Measurements from ENCODE around the gene KRT23. TPM values are rescaled to one million over a fixed set of nuclear protein-coding genes. Genes with fewer than 3 reads are reported as not detected.

Gene KRT23
- total and polyA plus RNA-seq, 2 of the 13 experiments (the other 11 are each of a cell fraction or from before 2014, with no cell fraction given): 24.7 to 51.1 TPM

- TF ChIP-seq SOX6 (IDR thresholded peaks at IDR 0.05) (no peak), SOX6 (CRISPR knock-in tag; IDR thresholded peaks at IDR 0.05) (peak; percentile 46), TEAD3 (CRISPR knock-in tag; optimal IDR thresholded peaks at IDR 0.05; ENCODE audit: borderline replicate concordance) (no peak), ZNF607 (CRISPR knock-in tag; IDR thresholded peaks at IDR 0.05; ENCODE audit: borderline replicate concordance) (no peak), DPF2 (CRISPR knock-in tag; IDR thresholded peaks at IDR 0.05; ENCODE audit: borderline replicate concordance, low read depth) (no peak), MTF1 (CRISPR knock-in tag; IDR thresholded peaks at IDR 0.05) (no peak), CEBPB (IDR thresholded peaks at IDR 0.05; ENCODE audit: borderline replicate concordance, low read depth, low read length) (no peak), ZNF333 (CRISPR knock-in tag; IDR thresholded peaks at IDR 0.05; ENCODE audit: borderline replicate concordance) (no peak), KLF9 (CRISPR knock-in tag; IDR thresholded peaks at IDR 0.05; ENCODE audit: low read depth) (no peak), ZSCAN20 (CRISPR knock-in tag; IDR thresholded peaks at IDR 0.05; ENCODE audit: borderline replicate concordance) (no peak), THAP11 (CRISPR knock-in tag; IDR thresholded peaks at IDR 0.05) (no peak), HOXA5 (CRISPR knock-in tag; IDR thresholded peaks at IDR 0.05) (no peak), FOXK1 (CRISPR knock-in tag; IDR thresholded peaks at IDR 0.05; ENCODE audit: borderline replicate concordance, low read depth) (no peak), GATA4 (IDR thresholded peaks at IDR 0.05; ENCODE audit: borderline replicate concordance, low read depth) (no peak), RELA (CRISPR knock-in tag; IDR thresholded peaks at IDR 0.05) (no peak), ZNF17 (CRISPR knock-in tag; IDR thresholded peaks at IDR 0.05) (no peak), ZNF543 (CRISPR knock-in tag; IDR thresholded peaks at IDR 0.05) (no peak), ARNT (IDR thresholded peaks at IDR 0.05) (no peak), NFE2L1 (CRISPR knock-in tag; IDR thresholded peaks at IDR 0.05; ENCODE audit: borderline replicate concordance) (no peak)
- TF ChIP-seq, protein P1, sequence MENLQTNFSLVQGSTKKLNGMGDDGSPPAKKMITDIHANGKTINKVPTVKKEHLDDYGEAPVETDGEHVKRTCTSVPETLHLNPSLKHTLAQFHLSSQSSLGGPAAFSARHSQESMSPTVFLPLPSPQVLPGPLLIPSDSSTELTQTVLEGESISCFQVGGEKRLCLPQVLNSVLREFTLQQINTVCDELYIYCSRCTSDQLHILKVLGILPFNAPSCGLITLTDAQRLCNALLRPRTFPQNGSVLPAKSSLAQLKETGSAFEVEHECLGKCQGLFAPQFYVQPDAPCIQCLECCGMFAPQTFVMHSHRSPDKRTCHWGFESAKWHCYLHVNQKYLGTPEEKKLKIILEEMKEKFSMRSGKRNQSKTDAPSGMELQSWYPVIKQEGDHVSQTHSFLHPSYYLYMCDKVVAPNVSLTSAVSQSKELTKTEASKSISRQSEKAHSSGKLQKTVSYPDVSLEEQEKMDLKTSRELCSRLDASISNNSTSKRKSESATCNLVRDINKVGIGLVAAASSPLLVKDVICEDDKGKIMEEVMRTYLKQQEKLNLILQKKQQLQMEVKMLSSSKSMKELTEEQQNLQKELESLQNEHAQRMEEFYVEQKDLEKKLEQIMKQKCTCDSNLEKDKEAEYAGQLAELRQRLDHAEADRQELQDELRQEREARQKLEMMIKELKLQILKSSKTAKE (CRISPR knock-in tag; IDR thresholded peaks at IDR 0.05; ENCODE audit: borderline replicate concordance): no peak
- TF ChIP-seq, protein P2, sequence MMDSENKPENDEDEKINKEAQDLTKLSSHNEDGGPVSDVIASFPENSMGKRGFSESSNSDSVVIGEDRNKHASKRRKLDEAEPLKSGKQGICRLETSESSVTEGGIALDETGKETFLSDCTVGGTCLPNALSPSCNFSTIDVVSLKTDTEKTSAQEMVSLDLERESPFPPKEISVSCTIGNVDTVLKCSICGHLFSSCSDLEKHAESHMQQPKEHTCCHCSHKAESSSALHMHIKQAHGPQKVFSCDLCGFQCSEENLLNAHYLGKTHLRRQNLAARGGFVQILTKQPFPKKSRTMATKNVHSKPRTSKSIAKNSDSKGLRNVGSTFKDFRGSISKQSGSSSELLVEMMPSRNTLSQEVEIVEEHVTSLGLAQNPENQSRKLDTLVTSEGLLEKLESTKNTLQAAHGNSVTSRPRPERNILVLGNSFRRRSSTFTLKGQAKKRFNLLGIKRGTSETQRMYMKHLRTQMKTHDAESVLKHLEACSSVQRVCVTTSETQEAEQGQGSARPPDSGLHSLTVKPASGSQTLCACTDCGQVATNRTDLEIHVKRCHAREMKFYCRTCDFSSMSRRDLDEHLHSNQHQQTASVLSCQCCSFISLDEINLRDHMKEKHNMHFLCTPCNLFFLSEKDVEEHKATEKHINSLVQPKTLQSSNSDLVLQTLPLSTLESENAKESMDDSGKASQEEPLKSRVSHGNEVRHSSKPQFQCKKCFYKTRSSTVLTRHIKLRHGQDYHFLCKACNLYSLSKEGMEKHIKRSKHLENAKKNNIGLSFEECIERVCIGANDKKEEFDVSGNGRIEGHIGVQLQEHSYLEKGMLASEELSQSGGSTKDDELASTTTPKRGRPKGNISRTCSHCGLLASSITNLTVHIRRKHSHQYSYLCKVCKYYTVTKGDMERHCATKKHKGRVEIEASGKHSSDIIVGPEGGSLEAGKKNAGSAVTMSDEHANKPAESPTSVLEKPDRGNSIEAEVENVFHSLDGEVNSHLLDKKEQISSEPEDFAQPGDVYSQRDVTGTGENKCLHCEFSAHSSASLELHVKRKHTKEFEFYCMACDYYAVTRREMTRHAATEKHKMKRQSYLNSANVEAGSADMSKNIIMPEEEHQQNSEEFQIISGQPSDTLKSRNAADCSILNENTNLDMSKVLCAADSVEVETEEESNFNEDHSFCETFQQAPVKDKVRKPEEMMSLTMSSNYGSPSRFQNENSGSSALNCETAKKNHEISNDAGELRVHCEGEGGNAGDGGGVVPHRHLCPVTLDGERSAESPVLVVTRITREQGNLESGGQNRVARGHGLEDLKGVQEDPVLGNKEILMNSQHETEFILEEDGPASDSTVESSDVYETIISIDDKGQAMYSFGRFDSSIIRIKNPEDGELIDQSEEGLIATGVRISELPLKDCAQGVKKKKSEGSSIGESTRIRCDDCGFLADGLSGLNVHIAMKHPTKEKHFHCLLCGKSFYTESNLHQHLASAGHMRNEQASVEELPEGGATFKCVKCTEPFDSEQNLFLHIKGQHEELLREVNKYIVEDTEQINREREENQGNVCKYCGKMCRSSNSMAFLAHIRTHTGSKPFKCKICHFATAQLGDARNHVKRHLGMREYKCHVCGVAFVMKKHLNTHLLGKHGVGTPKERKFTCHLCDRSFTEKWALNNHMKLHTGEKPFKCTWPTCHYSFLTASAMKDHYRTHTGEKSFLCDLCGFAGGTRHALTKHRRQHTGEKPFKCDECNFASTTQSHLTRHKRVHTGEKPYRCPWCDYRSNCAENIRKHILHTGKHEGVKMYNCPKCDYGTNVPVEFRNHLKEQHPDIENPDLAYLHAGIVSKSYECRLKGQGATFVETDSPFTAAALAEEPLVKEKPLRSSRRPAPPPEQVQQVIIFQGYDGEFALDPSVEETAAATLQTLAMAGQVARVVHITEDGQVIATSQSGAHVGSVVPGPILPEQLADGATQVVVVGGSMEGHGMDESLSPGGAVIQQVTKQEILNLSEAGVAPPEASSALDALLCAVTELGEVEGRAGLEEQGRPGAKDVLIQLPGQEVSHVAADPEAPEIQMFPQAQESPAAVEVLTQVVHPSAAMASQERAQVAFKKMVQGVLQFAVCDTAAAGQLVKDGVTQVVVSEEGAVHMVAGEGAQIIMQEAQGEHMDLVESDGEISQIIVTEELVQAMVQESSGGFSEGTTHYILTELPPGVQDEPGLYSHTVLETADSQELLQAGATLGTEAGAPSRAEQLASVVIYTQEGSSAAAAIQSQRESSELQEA (CRISPR knock-in tag; IDR thresholded peaks at IDR 0.05; ENCODE audit: not compliant biosample characterization): no peak
Measured at GRCh38 chr17:40903129-40903847, 34.2 kb downstream of the KRT23 start (continued).
